ENCODE results near the gene LRFN4.

DNA sequence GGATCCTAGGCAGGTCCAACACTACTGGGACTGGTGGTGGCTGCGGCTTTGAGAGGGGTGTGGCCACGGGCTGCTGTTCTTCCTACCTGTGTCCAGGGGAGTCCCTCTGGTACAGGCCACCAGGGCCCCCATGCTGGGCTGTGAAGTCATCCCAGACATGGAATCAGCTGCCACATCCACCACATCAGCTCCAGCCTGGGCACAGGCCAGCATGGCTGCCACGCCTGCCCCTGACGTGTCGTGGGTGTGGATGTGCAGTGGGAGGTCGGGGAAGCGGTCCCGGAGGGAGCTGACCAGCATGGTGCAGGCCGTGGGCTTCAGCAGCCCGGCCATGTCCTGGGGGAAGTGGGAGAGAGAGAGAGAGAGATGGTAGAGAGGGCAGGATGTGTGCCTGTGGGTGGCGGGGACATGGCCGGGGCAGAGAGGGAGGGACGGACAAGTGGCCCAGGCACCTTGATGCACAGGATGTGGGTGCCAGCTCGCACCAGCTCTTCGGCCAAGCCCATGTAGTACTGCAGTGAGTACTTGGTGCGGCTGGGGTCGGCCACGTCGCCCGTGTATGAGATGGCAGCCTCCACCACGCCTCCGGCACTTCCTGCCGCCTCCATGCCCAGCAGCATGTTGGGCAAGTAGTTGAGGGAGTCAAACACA is 6.2 kb upstream of the LRFN4 start:
- TF ChIP-seq, protein P1, sequence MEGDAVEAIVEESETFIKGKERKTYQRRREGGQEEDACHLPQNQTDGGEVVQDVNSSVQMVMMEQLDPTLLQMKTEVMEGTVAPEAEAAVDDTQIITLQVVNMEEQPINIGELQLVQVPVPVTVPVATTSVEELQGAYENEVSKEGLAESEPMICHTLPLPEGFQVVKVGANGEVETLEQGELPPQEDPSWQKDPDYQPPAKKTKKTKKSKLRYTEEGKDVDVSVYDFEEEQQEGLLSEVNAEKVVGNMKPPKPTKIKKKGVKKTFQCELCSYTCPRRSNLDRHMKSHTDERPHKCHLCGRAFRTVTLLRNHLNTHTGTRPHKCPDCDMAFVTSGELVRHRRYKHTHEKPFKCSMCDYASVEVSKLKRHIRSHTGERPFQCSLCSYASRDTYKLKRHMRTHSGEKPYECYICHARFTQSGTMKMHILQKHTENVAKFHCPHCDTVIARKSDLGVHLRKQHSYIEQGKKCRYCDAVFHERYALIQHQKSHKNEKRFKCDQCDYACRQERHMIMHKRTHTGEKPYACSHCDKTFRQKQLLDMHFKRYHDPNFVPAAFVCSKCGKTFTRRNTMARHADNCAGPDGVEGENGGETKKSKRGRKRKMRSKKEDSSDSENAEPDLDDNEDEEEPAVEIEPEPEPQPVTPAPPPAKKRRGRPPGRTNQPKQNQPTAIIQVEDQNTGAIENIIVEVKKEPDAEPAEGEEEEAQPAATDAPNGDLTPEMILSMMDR (IDR thresholded peaks at IDR 0.05): no peak
- no peak for TF ChIP-seq POLR2A (IDR thresholded peaks at IDR 0.05)
- no peak for TF ChIP-seq POLR2AphosphoS5 (IDR thresholded peaks at IDR 0.05)
- no peak for TF ChIP-seq EP300 (IDR thresholded peaks at IDR 0.05)
